Epithelial cell of proximal tubule (primary cell): ENCODE results near the gene AXIN1. TPM values are rescaled to one million over a fixed set of nuclear protein-coding genes. Genes with fewer than 3 reads are reported as not detected.

Source experiments
- DNase-seq: peaks from one replicate; pipeline ENCODE4 v3.0.0-alpha.2; 2011; ENCODE audit warnings: low read depth
- H3K4me3 ChIP-seq: 2 replicates; pipeline ENCODE4 v1.5.1; 2011; ENCODE audit warnings: low read depth, mild to moderate bottlenecking, low read length
- total RNA-seq: library from RNA; depleted of rRNA; stranded (reverse); fragments of >200 nt; gene quantifications from 2 replicates; pipeline ENCODE4 v1.2.3, GENCODE V29; 2015
- TF ChIP-seq, protein P1 (sequence below): conservative IDR thresholded peaks from 2 replicates; pipeline ENCODE4 v1.5.1; 2012; ENCODE audit warnings: low read depth, mild to moderate bottlenecking, low read length

The AXIN1 gene
- total RNA-seq, 1 donor from 2014 or later: 36.0 TPM

- TF ChIP-seq, protein P1, sequence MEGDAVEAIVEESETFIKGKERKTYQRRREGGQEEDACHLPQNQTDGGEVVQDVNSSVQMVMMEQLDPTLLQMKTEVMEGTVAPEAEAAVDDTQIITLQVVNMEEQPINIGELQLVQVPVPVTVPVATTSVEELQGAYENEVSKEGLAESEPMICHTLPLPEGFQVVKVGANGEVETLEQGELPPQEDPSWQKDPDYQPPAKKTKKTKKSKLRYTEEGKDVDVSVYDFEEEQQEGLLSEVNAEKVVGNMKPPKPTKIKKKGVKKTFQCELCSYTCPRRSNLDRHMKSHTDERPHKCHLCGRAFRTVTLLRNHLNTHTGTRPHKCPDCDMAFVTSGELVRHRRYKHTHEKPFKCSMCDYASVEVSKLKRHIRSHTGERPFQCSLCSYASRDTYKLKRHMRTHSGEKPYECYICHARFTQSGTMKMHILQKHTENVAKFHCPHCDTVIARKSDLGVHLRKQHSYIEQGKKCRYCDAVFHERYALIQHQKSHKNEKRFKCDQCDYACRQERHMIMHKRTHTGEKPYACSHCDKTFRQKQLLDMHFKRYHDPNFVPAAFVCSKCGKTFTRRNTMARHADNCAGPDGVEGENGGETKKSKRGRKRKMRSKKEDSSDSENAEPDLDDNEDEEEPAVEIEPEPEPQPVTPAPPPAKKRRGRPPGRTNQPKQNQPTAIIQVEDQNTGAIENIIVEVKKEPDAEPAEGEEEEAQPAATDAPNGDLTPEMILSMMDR: no peak
- H3K4me3 ChIP-seq: no peak overlapping the region
- DNase-seq: no peak
These were observed 97.3 kb downstream of the AXIN1 start for GRCh38 chr16:255183-255582.

DNA sequence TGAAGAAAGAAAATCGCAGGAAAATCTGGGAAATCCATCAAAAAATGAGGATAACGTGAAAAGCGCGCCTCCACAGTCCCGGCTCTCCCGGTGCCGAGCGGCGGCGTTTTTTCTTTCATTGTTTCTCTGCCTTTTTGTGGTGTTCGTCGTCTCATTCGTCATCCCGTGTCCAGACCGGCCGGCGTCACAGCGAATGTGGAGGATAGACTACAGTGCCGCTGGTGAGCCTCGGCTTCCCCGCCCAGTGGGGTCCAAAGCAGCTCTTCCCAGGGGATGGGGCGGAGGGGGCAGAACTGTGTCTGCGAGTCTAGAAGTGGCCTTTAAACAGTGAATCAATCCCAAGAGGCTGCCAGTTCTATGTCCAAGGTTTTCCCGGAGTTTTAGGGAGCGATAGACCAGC lies 98.1 kb downstream of the AXIN1 start:
- TF ChIP-seq, protein P1: no peak
- no peak for DNase-seq
- H3K4me3 ChIP-seq: no peak overlapping the region

GRCh38 chr16:253833-254232 lies 98.7 kb downstream of the AXIN1 start:
- DNase-seq: no peak
- TF ChIP-seq, protein P1: no peak
- no peak overlapping the region for H3K4me3 ChIP-seq

DNA sequence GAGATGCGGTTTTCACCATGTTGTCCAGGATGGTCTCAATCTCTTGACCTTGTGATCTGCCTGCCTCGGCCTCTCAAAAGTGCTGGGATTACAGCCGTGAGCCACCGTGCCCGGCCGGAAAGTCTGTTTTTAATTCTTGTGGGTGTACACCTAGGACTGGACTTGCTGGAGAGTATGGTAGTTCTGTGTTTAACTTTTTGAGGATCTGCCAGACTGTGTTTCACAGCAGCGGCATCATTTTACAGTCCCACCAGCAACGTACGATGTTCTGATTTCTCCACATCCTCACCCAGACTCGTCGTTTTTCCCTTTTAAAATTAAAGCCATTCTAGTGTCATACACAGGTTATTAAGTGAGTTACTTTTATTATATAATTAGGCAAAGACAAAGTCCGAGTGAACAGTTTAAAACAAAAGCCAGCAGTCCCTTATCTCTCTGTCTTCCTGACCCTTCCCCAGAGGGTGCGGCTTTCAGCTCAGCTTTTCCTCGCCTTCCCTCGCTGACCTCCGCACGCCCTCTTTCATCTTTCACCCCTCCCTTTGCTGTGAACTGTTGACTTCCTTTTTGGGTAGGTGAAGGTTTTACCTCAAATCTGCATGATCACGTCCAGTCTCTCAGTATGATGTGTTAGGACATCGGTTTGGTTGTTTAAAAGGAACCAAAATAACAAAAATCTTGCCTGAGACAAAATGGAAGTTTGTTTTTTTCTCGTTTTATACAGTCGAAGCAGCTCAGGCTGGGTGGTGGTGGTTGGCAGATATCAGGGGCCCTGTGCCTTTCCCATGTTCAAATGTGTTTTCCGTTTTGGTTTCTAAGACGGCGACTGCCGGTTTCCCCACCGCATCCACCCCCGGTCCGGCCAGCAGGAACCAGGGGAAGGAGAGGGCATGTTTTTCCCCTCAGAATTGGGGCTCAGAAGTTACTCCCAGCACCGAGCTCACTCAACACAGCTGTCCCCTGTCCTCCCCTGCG lies 99.9 kb downstream of the AXIN1 start:
- DNase-seq: no peak
- TF ChIP-seq, protein P1: no peak
- no peak overlapping the region for H3K4me3 ChIP-seq

- H3K4me3 ChIP-seq: no peak overlapping the region
- TF ChIP-seq, protein P1: no peak
- DNase-seq: no peak
These were observed 103.1 kb downstream of the AXIN1 start for GRCh38 chr16:249431-249830.

DNA sequence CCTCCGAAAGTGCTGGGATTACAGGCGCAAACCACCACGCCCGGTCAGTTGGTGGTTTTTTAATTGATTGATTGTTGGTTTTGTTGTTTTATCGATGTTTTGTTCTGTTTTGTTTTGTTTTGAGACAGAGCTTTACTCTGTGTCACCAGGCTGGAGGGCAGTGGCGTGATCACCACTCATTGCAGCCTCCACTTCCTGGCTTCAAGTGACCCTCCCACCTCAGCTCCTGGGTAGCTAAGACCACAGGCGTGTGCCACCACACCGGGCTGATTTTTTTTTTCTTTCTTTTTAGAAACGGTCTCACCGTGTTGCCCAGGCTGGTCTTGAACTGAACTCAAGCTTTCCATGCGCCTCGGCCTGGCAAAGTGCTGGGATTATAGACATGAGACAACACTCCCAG lies 105.5 kb downstream of the AXIN1 start:
- DNase-seq: no peak
- H3K4me3 ChIP-seq: no peak overlapping the region
- TF ChIP-seq, protein P1: no peak

DNA sequence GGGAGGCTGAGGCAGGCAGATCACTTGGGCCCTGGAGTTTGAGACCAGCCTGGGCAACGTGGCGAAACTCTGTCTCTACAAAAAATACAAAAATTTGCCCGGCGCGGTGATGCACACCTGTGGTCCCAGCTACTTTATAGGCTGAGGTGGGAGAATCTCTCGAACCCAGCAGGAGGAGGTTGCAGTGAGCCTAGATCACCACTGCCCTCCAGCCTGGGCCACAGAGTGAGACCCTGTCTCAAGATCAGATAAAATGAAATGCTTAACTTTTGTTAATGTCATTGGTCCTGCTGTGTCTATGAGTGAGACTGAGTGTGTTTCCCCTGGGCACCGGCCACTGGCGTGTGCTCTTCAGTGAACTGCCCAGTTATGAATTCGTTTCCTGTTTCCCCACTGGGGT lies 107.4 kb downstream of the AXIN1 start:
- DNase-seq: no peak
- TF ChIP-seq, protein P1: no peak
- H3K4me3 ChIP-seq: no peak overlapping the region
